Body of pancreas (tissue), 4 donors: ENCODE results near the gene GLIS1. TPM values are rescaled to one million over a fixed set of nuclear protein-coding genes. Genes with fewer than 3 reads are reported as not detected.

ENCODE experiments used
- ATAC-seq: fragments of 150-250 bp; one replicate; pipeline ENCODE4 v1.9.1; 2016
- DNase-seq, 4 donors: peaks; one replicate each; pipeline ENCODE4 v3.0.0-alpha.2; 2019
- H3K27ac ChIP-seq, 4 donors: fragments of 200-600 bp; sonication (generic); 1 replicate in 3 of 4; 2 replicates in 1 of 4; pipeline versions ENCODE4 v1.5.1 to v1.6.1; 2016 to 2019; ENCODE audit warnings: mild to moderate bottlenecking in 1 of 4, mixed read lengths in 1 of 4, moderate library complexity in 1 of 4
- H3K27me3 ChIP-seq, 2 donors: fragments of 200-600 bp; sonication (generic); one replicate each; pipeline ENCODE4 v1.6.0; 2016; ENCODE audit warnings: mild to moderate bottlenecking in 1 of 2
- H3K36me3 ChIP-seq, 2 donors: fragments of 200-600 bp; sonication (generic); replicated peaks in 1 of 2; 2 replicates each; pipeline ENCODE4 v1.5.1; 2016; ENCODE audit warnings: low read depth in 2 of 2; ENCODE audit not compliant: insufficient read depth in 1 of 2
- H3K4me1 ChIP-seq: fragments of 200-600 bp; sonication (generic); one replicate; pipeline ENCODE4 v1.6.0; 2016
- H3K4me3 ChIP-seq, 2 donors: fragments of 200-600 bp; sonication (generic); 1 replicate in 1 of 2; 2 replicates in 1 of 2; pipeline ENCODE4 v1.5.1; 2016 to 2019
- H3K9me3 ChIP-seq, 3 donors: fragments of 200-600 bp; sonication (generic); 1 replicate in 2 of 3; 2 replicates in 1 of 3; pipeline ENCODE4 v1.5.1; 2016
- CTCF ChIP-seq, 7 experiments: fragments of 450-650 bp in 4 of 7; fragments of 200-600 bp in 3 of 7; sonication (generic) in 3 of 7; IDR thresholded peaks; one replicate each; pipeline ENCODE4 v1.5.1; 2016 to 2019; ENCODE audit warnings: antibody characterized with exemption in 7 of 7
- POLR2A ChIP-seq, 3 donors: fragments of 450-650 bp; IDR thresholded peaks; one replicate each; pipeline ENCODE4 v1.6.1; 2016; ENCODE audit warnings: antibody characterized with exemption in 3 of 3, mild to moderate bottlenecking in 2 of 3
- WGBS, 2 donors: methylation state at CpG; one replicate each; pipeline ENCODE4 v1.1.5; 2017; 5-methylcytosine and 5-hydroxymethylcytosine counted together
- intact Hi-C: fragments of 100-400 bp; cut with DNase I; formaldehyde crosslinking; loops from one replicate; pipeline ENCODE4 v1.15.1; 2023
- total RNA-seq, 2 donors: library from RNA; depleted of rRNA; stranded (reverse); fragments of >200 nt; gene quantifications; one replicate each; pipeline ENCODE4 v1.1.0, GENCODE V29; 2016

The GLIS1 gene
- total RNA-seq, 2 donors from 2014 or later = 0.33 TPM; not detected in 1

DNA sequence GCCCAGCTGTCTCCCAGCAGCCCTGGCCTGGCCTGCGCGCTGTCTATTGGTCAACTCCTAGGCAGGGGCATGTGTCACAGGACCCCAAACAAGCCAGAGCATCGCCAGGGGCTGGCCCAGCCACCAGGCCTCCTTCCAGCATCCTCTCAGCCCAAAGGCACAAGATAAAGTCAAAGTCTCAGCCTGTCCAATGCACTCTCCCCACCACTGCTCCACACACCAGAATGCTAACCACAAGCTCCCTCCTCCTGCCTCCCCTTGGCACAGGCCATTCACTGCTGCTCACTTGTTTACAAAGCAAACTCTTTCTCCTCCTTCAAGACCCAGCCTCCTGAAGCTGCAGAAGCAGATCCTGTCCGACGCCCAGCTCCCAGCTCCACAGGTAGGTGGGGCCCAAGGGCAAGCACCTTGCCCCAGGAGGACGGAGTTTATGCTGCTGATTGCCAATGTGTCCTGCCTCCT, 146.4 kb downstream of the GLIS1 start:
- DNase-seq (peak in 2 of 4 donors; percentile 15 to 17), ATAC-seq (no peak)
- intact Hi-C loops = no loop called here
- Histone ChIP-seq H3K27me3 (no peaks in the 10 kb centered on the region), H3K4me3 (no peak overlapping the region), H3K36me3 (no peaks in the 10 kb centered on the region), H3K9me3 (no peaks in the 10 kb centered on the region), H3K4me1 (no peaks in the 10 kb centered on the region), H3K27ac (no peak overlapping the region)
- WGBS, 2 donors = 40 to 47% methylated on average over 6 of the region's 6 CpGs
- TF ChIP-seq CTCF (IDR thresholded peaks at IDR 0.05) (no peak), POLR2A (IDR thresholded peaks at IDR 0.05) (no peak)

DNA sequence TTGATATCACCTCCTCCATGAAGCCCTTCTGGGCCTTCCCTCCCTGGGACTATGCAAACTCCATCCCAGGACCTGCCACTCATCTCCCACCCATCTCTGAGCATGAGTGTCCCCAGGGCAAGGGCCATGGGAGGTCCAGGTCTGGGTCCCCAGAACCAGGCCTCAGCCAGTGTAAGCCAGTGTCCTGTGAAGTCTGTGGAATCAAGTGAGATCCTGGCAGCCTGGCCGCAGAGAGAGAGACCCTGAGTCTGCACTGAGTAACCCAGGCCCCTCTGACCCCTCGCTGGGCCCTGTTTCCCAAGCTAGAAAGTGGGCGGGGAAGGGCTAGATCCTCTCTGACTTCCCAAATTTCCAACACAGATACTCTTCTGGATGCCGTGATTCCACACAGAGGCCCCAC, 147.0 kb downstream of the GLIS1 start:
- Histone ChIP-seq H3K27me3 (no peaks in the 10 kb centered on the region), H3K4me1 (no peaks in the 10 kb centered on the region), H3K9me3 (no peaks in the 10 kb centered on the region), H3K27ac (no peak overlapping the region), H3K36me3 (no peaks in the 10 kb centered on the region), H3K4me3 (no peak overlapping the region)
- no peak for ATAC-seq
- TF ChIP-seq CTCF (IDR thresholded peaks at IDR 0.05) = no peak
- intact Hi-C loops = no loop called here
- WGBS, 2 donors = 88 to 100% methylated on average over 2 to 4 of the region's 4 CpGs
- no peak for DNase-seq

DNA sequence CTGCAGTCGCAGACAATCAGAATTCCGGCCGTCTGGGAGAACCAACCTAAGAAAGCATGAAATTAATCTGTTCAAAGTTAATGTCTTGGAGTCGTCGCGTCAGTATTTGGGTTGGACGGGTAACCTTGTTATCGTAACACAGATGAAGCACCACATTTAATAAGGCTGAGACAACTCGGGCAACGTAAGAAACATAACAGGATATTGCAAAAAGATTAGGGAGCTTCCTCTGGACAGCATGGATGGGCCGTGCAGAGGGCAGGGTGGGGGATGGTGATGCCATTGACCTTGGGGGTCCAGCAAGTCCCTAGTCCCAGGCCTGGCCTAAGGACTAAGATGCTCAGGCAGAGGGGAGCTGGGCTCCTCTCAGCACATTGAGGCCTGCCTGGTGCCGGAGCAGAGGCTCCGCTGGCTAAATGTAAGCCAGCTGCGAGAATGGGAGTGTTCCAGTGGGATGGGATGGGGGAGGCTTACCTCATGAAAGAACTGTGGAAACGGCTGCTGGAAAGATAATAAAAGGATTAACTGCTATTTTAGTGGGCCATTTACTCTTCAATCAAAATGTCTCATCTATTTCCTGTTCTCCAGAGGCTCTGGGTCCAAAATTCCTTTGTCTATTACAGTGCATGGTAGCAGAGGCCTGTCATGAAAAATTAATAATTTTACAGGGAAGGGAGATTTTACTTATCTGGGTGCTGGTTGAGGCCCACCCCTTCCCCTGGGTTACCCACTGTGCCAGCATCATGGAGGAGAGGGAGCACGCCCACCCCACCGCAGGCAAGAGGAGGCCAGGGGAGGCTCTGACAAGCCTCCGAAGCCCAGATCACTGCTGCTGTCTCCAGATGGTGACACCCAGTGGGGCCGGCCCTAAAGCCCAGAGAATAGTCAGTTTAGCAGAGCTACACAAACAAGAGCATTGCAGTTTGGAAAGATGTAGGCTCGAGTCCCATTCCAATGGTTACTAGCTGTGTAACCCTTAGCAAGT, 148.1 kb downstream of the GLIS1 start:
- Histone ChIP-seq H3K4me3 (no peak overlapping the region), H3K9me3 (no peaks in the 10 kb centered on the region), H3K4me1 (no peaks in the 10 kb centered on the region), H3K36me3 (no peaks in the 10 kb centered on the region), H3K27ac (no peak overlapping the region), H3K27me3 (no peaks in the 10 kb centered on the region)
- WGBS, 2 donors = 76 to 77% methylated on average over 20 of the region's 20 CpGs
- no peak for ATAC-seq
- DNase-seq = no peak
- intact Hi-C loops = no loop called here
- TF ChIP-seq POLR2A (IDR thresholded peaks at IDR 0.05) = no peak
- no peak for TF ChIP-seq CTCF (IDR thresholded peaks at IDR 0.05)

- no peak for DNase-seq
Observed at GRCh38 chr1:53590104-53590503, 148.9 kb downstream of the GLIS1 start.

More at GRCh38 chr1:53590104-53590503, 148.9 kb downstream of the GLIS1 start:
- no peak for ATAC-seq
- H3K27ac ChIP-seq = no peak overlapping the region
- H3K4me3 ChIP-seq = no peak overlapping the region
- 71 to 72% methylated on average over 4 of the region's 4 CpGs for WGBS, 2 donors
- no peak for TF ChIP-seq POLR2A (IDR thresholded peaks at IDR 0.05)
- TF ChIP-seq CTCF (IDR thresholded peaks at IDR 0.05) = no peak
- no peaks in the 10 kb centered on the region for H3K9me3 ChIP-seq
- no peaks in the 10 kb centered on the region for H3K4me1 ChIP-seq
- intact Hi-C loops = no loop called here
- H3K36me3 ChIP-seq = no peaks in the 10 kb centered on the region
- H3K27me3 ChIP-seq = no peaks in the 10 kb centered on the region
